IMR-90 (cell line): ENCODE data around the gene APOOL. TPM values are rescaled to one million over a fixed set of nuclear protein-coding genes. Genes with fewer than 3 reads are reported as not detected.

Source experiments
- ATAC-seq: fragments of 200-7000 bp; cut with Tn5 transposase; 2 replicates; pipeline ENCODE4 v1.9.1; 2020; ENCODE audit warnings: low read depth, mild to moderate bottlenecking, moderate library complexity
- BruUV-seq: library from RNA; stranded (reverse); fragments of 400-500 nt; replicated peaks from 2 replicates; lab custom pipeline; 2021; lab: Mats Ljungman, UMichigan
- CTCF ChIA-PET: fragments of 300-600 bp; formaldehyde crosslinking; extraction: SDS; loops from one replicate; lab custom pipeline; 2021; ENCODE audit warnings: antibody characterized with exemption; lab: Yijun Ruan, JAX
- POLR2A ChIA-PET: fragments of 300-600 bp; sonication (Branson Sonifier 250); formaldehyde crosslinking; loops from one replicate; lab custom pipeline; 2022; ENCODE audit warnings: antibody characterized with exemption; ENCODE audit not compliant: unreplicated experiment; lab: Charles Lee
- DNase-seq: peaks from one replicate; pipeline ENCODE4 v3.0.0; 2013
- H2AFZ ChIP-seq: replicated peaks from 2 replicates; pipeline ENCODE3; 2013; ENCODE audit warnings: low read length, mild to moderate bottlenecking; ENCODE audit not compliant: poor library complexity
- H2AK5ac ChIP-seq: 2 replicates; pipeline ENCODE4 v1.6.1; 2013; ENCODE audit warnings: low read depth, low read length, inconsistent platforms
- H2AK9ac ChIP-seq: replicated peaks from 2 replicates; pipeline ENCODE3; 2013; ENCODE audit warnings: mild to moderate bottlenecking, low read depth, low read length, moderate library complexity; ENCODE audit not compliant: poor library complexity
- H2BK120ac ChIP-seq: 2 replicates; pipeline ENCODE4 v1.6.1; 2013; ENCODE audit warnings: low read depth, low read length, inconsistent platforms
- H2BK15ac ChIP-seq: 3 replicates; pipeline ENCODE4 v1.6.1; 2013; ENCODE audit warnings: low read depth, low read length, inconsistent platforms
- H2BK20ac ChIP-seq: 2 replicates; pipeline ENCODE4 v1.6.1; 2013; ENCODE audit warnings: low read depth, mild to moderate bottlenecking, inconsistent platforms, low read length, moderate library complexity
- H2BK5ac ChIP-seq: 2 replicates; pipeline ENCODE4 v1.6.1; 2013; ENCODE audit warnings: mild to moderate bottlenecking, low read depth, low read length, inconsistent platforms; ENCODE audit not compliant: poor library complexity, severe bottlenecking
- H3K14ac ChIP-seq: replicated peaks from 2 replicates; pipeline ENCODE4 v1.6.1; 2013; ENCODE audit warnings: low read depth, low read length, inconsistent platforms
- H3K18ac ChIP-seq: 2 replicates; pipeline ENCODE4 v1.6.1; 2013; ENCODE audit warnings: low read depth, low read length, control low read depth
- H3K23ac ChIP-seq: 2 replicates; pipeline ENCODE4 v1.6.1; 2013; ENCODE audit warnings: low read depth, low read length, inconsistent platforms
- H3K27ac ChIP-seq: 2 replicates; pipeline ENCODE4 v1.5.1; 2013; ENCODE audit warnings: mild to moderate bottlenecking, control low read depth, low read length; ENCODE audit not compliant: insufficient read depth
- H3K27me3 ChIP-seq: 2 replicates; pipeline ENCODE4 v1.6.1; 2013; ENCODE audit warnings: low read length; ENCODE audit not compliant: control insufficient read depth, insufficient read depth
- H3K36me3 ChIP-seq: 2 replicates; pipeline ENCODE4 v1.6.1; 2013; ENCODE audit warnings: low read length, mixed read lengths; ENCODE audit not compliant: control insufficient read depth, insufficient read depth
- H3K4ac ChIP-seq: 2 replicates; pipeline ENCODE4 v1.6.1; 2013; ENCODE audit warnings: low read depth, low read length, inconsistent platforms
- H3K4me1 ChIP-seq: 2 replicates; pipeline ENCODE4 v1.6.1; 2013; ENCODE audit warnings: low read length, mixed read lengths; ENCODE audit not compliant: control insufficient read depth, insufficient read depth
- H3K4me2 ChIP-seq: 2 replicates; pipeline ENCODE4 v1.6.1; 2013; ENCODE audit warnings: low read depth, mild to moderate bottlenecking, control low read depth, low read length, moderate library complexity
- H3K4me3 ChIP-seq: 2 replicates; pipeline ENCODE4 v1.5.1; 2013; ENCODE audit warnings: low read depth, mild to moderate bottlenecking, control low read depth, low read length, moderate library complexity; ENCODE audit not compliant: insufficient read depth
- H3K56ac ChIP-seq: 2 replicates; pipeline ENCODE4 v1.6.1; 2013; ENCODE audit warnings: low read length, inconsistent platforms; ENCODE audit not compliant: insufficient read depth; ENCODE audit errors: extremely low read depth
- H3K79me1 ChIP-seq, 2 experiments: 2 replicates each; pipeline ENCODE4 v1.6.1; 2013; ENCODE audit warnings: low read length in 2 of 2, inconsistent platforms in 1 of 2, low read depth in 1 of 2
- H3K9ac ChIP-seq: 2 replicates; pipeline ENCODE4 v1.6.1; 2013; ENCODE audit warnings: low read depth, low read length, control low read depth
- H3K9me1 ChIP-seq: 2 replicates; pipeline ENCODE4 v1.6.1; 2013; ENCODE audit warnings: low read length, inconsistent platforms; ENCODE audit not compliant: insufficient read depth
- H3K9me3 ChIP-seq: 2 replicates; pipeline ENCODE4 v1.6.1; 2013; ENCODE audit warnings: low read length; ENCODE audit not compliant: control insufficient read depth, insufficient read depth
- H4K20me1 ChIP-seq: 2 replicates; pipeline ENCODE4 v1.6.1; 2013; ENCODE audit warnings: low read length, inconsistent platforms; ENCODE audit not compliant: insufficient read depth
- H4K5ac ChIP-seq: 2 replicates; pipeline ENCODE4 v1.6.1; 2013; ENCODE audit warnings: mild to moderate bottlenecking, low read depth, low read length, control low read depth
- H4K8ac ChIP-seq, 2 experiments: 2 replicates each; pipeline ENCODE4 v1.6.1; 2013; ENCODE audit warnings: low read depth in 2 of 2, low read length in 2 of 2, control low read depth in 1 of 2, inconsistent platforms in 1 of 2
- H4K91ac ChIP-seq: 2 replicates; pipeline ENCODE4 v1.6.1; 2013; ENCODE audit warnings: low read depth, low read length, inconsistent platforms; ENCODE audit not compliant: insufficient read depth
- BHLHE40 ChIP-seq: fragments of 150-350 bp; IDR thresholded peaks from 2 replicates; pipeline ENCODE4 v1.6.1; 2016; ENCODE audit warnings: mild to moderate bottlenecking, low read depth, low read length
- CHD1 ChIP-seq: IDR thresholded peaks from 2 replicates; pipeline ENCODE4 v1.6.1; 2012; ENCODE audit warnings: low read depth, low read length, improper control_type of control experiment
- FOS ChIP-seq: fragments of 150-350 bp; IDR thresholded peaks from 2 replicates; pipeline ENCODE4 v1.6.1; 2016; ENCODE audit warnings: low read depth, low read length
- MAFK ChIP-seq: IDR thresholded peaks from 2 replicates; pipeline ENCODE4 v1.6.1; 2012; ENCODE audit warnings: low read depth, low read length, improper control_type of control experiment
- MAZ ChIP-seq: IDR thresholded peaks from 2 replicates; pipeline ENCODE4 v1.6.1; 2012; ENCODE audit warnings: low read depth, mild to moderate bottlenecking, low read length, improper control_type of control experiment, moderate library complexity, borderline replicate concordance
- NFE2L2 ChIP-seq: fragments of 150-350 bp; IDR thresholded peaks from 2 replicates; pipeline ENCODE4 v1.6.1; 2016; ENCODE audit warnings: low read depth, mild to moderate bottlenecking, low read length
- RAD21 ChIP-seq: IDR thresholded peaks from 2 replicates; pipeline ENCODE4 v1.6.1; 2012; ENCODE audit warnings: low read length, improper control_type of control experiment
- RCOR1 ChIP-seq: IDR thresholded peaks from 2 replicates; pipeline ENCODE4 v1.6.1; 2012; ENCODE audit warnings: mild to moderate bottlenecking, low read length, improper control_type of control experiment; ENCODE audit not compliant: insufficient replicate concordance
- RFX5 ChIP-seq: IDR thresholded peaks from 2 replicates; pipeline ENCODE4 v1.8.0; 2012; ENCODE audit warnings: low read depth, mild to moderate bottlenecking, low read length, moderate library complexity
- SMC3 ChIP-seq: fragments of 150-350 bp; IDR thresholded peaks from 2 replicates; pipeline ENCODE4 v1.6.1; 2016; ENCODE audit warnings: low read depth, mild to moderate bottlenecking, antibody characterized with exemption, low read length, moderate library complexity
- WGBS, 2 experiments: methylation state at CpG; one replicate each; pipeline versions ENCODE4 v1.1.5 to v1.1.7; 2013; ENCODE audit warnings: missing lambda C conversion rate in 2 of 2; ENCODE audit not compliant: insufficient read length in 1 of 2; ENCODE audit errors: extremely low coverage in 2 of 2; 5-methylcytosine and 5-hydroxymethylcytosine counted together
- dilution Hi-C: fragments of 300-500 bp; cut with HindIII; formaldehyde crosslinking; loops from one replicate; pipeline ENCODE4 v1.14.3; 2018; ENCODE audit warnings: low sequenced_read_pairs; ENCODE audit not compliant: unreplicated experiment
- in situ Hi-C: fragments of 300-500 bp; cut with MboI; formaldehyde crosslinking; loops from 3 replicates; pipeline ENCODE4 v1.14.3; 2019; ENCODE audit warnings: low sequenced_read_pairs, inconsistent platforms, mixed read lengths
- intact Hi-C: fragments of 100-400 bp; cut with micrococcal nuclease; formaldehyde crosslinking; loops from 2 replicates; pipeline ENCODE4 v1.10.0; 2022
- polyA plus RNA-seq, 3 experiments: library from polyadenylated mRNA; depleted of rRNA; stranded (reverse); fragments of >200 nt; gene quantifications; 2 replicates each; pipeline ENCODE4 v1.2.3, GENCODE V29; 2012; ENCODE audit warnings: low replicate concordance in 1 of 3
- total RNA-seq: library from RNA; depleted of rRNA; stranded (reverse); fragments of >200 nt; gene quantifications from 2 replicates; pipeline ENCODE4 v1.2.3, GENCODE V29; 2012
- TF ChIP-seq, protein P1 (sequence below): fragments of 150-350 bp; IDR thresholded peaks from 2 replicates; pipeline ENCODE4 v1.6.1; 2017; ENCODE audit warnings: mild to moderate bottlenecking, antibody characterized with exemption, low read length, low read depth
- TF ChIP-seq, protein P2 (sequence below): fragments of 150-350 bp; IDR thresholded peaks from 2 replicates; pipeline ENCODE4 v1.6.1; 2016; ENCODE audit warnings: low read depth, mild to moderate bottlenecking, low read length, moderate library complexity, borderline replicate concordance

Gene APOOL
- total and polyA plus RNA-seq, 2 of the 4 experiments (the other 2 are of a cell fraction) = 4.6 to 9.7 TPM

DNA sequence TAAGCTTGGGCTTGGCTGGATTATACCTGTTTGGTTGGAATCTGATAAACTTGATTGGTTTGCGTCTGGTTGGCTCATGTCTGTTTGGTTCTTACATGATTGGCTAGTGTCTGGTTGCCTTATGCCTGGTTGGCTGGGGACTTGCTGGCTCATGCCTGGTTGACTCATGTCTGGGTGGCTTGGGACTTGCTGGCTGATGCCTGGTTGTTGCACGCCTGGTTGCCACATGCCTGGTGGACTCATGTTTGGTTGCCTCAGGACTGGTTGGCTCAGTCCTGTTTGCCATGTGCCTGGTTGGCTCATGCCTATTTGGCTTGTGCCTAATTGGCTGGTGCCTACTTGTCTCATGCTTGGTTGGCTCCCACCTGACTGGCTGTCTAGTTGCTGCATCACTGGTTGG, 104.5 kb downstream of the APOOL start:
- no peak overlapping the region for H4K91ac ChIP-seq
- no peak overlapping the region for H3K4me2 ChIP-seq
- ATAC-seq = no peak
- H3K14ac ChIP-seq = no peak overlapping the region
- H3K9ac ChIP-seq = no peak overlapping the region
- in situ Hi-C loops = no loop called here
- H3K4me3 ChIP-seq = no peak overlapping the region
- H4K5ac ChIP-seq = no peak overlapping the region
- H3K56ac ChIP-seq = no peak overlapping the region
- no peak overlapping the region for H4K8ac ChIP-seq
- H2BK5ac ChIP-seq = no peak overlapping the region
- H4K20me1 ChIP-seq = no peaks in the 10 kb centered on the region
- H3K9me1 ChIP-seq = no peaks in the 10 kb centered on the region
- H3K27ac ChIP-seq = no peak overlapping the region
- H2AK9ac ChIP-seq = no peak overlapping the region
- dilution Hi-C loops = loop anchor here (25.0 kb wide), 1 partner anchor 429 kb away; no protein-coding TSS in a partner anchor
- TF ChIP-seq, protein P1, sequence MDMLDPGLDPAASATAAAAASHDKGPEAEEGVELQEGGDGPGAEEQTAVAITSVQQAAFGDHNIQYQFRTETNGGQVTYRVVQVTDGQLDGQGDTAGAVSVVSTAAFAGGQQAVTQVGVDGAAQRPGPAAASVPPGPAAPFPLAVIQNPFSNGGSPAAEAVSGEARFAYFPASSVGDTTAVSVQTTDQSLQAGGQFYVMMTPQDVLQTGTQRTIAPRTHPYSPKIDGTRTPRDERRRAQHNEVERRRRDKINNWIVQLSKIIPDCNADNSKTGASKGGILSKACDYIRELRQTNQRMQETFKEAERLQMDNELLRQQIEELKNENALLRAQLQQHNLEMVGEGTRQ = no peak
- no peak for TF ChIP-seq SMC3
- TF ChIP-seq RFX5 = no peak
- no peak for TF ChIP-seq MAZ
- no peak for TF ChIP-seq CHD1
- no peak for TF ChIP-seq BHLHE40
- no peak for TF ChIP-seq RCOR1
- TF ChIP-seq, protein P2, sequence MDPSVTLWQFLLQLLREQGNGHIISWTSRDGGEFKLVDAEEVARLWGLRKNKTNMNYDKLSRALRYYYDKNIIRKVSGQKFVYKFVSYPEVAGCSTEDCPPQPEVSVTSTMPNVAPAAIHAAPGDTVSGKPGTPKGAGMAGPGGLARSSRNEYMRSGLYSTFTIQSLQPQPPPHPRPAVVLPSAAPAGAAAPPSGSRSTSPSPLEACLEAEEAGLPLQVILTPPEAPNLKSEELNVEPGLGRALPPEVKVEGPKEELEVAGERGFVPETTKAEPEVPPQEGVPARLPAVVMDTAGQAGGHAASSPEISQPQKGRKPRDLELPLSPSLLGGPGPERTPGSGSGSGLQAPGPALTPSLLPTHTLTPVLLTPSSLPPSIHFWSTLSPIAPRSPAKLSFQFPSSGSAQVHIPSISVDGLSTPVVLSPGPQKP = no peak
- TF ChIP-seq RAD21 = no peak
- TF ChIP-seq FOS = no peak
- no peak for TF ChIP-seq MAFK
- TF ChIP-seq NFE2L2 = no peak
- H3K27me3 ChIP-seq = no peaks in the 10 kb centered on the region
- no peak overlapping the region for H2BK120ac ChIP-seq
- no peak overlapping the region for H3K23ac ChIP-seq
- no peak overlapping the region for H2AK5ac ChIP-seq
- ChIA-PET CTCF (no interaction called here), POLR2A (no interaction called here)
- no peak overlapping the region for H3K4ac ChIP-seq
- H2AFZ ChIP-seq = no peak overlapping the region
- H3K9me3 ChIP-seq = no peaks in the 10 kb centered on the region
- DNase-seq = no peak
- intact Hi-C loops = no loop called here
- no peaks in the 10 kb centered on the region for H3K36me3 ChIP-seq
- no peak overlapping the region for H2BK15ac ChIP-seq
- 63% methylated on average over 1 of the region's 2 CpGs; no CpG with 5 or more reads in 1 of the 2 experiments for WGBS, 2 experiments
- H3K4me1 ChIP-seq = no peaks in the 10 kb centered on the region
- no peak overlapping the region for H3K18ac ChIP-seq
- no peaks in the 10 kb centered on the region for H3K79me1 ChIP-seq
- no peak overlapping the region for H2BK20ac ChIP-seq
- no TSS peak for BruUV-seq
